Tibial nerve (tissue), 4 donors: ENCODE measurements around the gene UBE2F. TPM values are rescaled to one million over a fixed set of nuclear protein-coding genes. Genes with fewer than 3 reads are reported as not detected.

Experiments used
- DNase-seq, 2 donors: peaks; one replicate each; pipeline ENCODE4 v3.0.0-alpha.2; 2019; ENCODE audit warnings: low spot score in 2 of 2
- H3K27ac ChIP-seq, 4 donors: fragments of 200-600 bp; sonication (generic) in 3 of 4; one replicate each; pipeline ENCODE4 v1.5.1; 2017 to 2019; ENCODE audit warnings: mild to moderate bottlenecking in 1 of 4
- H3K27me3 ChIP-seq, 2 donors: fragments of 200-600 bp; sonication (generic) in 1 of 2; one replicate each; pipeline versions ENCODE4 v1.5.1 to v1.6.0; 2017 to 2019
- H3K36me3 ChIP-seq, 3 donors: fragments of 200-600 bp; sonication (generic); one replicate each; pipeline ENCODE4 v1.5.1; 2018 to 2019
- H3K4me1 ChIP-seq, 4 donors: fragments of 200-600 bp; sonication (generic) in 3 of 4; one replicate each; pipeline ENCODE4 v1.5.1; 2017 to 2019
- H3K4me3 ChIP-seq, 4 donors: fragments of 200-600 bp; sonication (generic) in 3 of 4; one replicate each; pipeline ENCODE4 v1.5.1; 2017 to 2019; ENCODE audit warnings: mild to moderate bottlenecking in 1 of 4, moderate library complexity in 1 of 4
- H3K9me3 ChIP-seq, 4 donors: fragments of 200-600 bp; sonication (generic) in 3 of 4; one replicate each; pipeline ENCODE4 v1.5.1; 2017 to 2019
- CTCF ChIP-seq, 5 experiments: fragments of 200-600 bp in 3 of 5; fragments of 450-650 bp in 2 of 5; sonication (generic) in 3 of 5; IDR thresholded peaks; one replicate each; pipeline ENCODE4 v1.5.1; 2016 to 2019; ENCODE audit warnings: antibody characterized with exemption in 5 of 5, mild to moderate bottlenecking in 3 of 5, moderate library complexity in 2 of 5
- EP300 ChIP-seq, 2 donors: sonication (generic); formaldehyde crosslinking; IDR thresholded peaks; one replicate each; pipeline ENCODE4 v1.6.1; 2017; ENCODE audit warnings: antibody characterized with exemption in 2 of 2, mild to moderate bottlenecking in 1 of 2
- POLR2A ChIP-seq, 2 donors: fragments of 450-650 bp; IDR thresholded peaks; one replicate each; pipeline ENCODE4 v1.6.1; 2017; ENCODE audit warnings: antibody characterized with exemption in 2 of 2, mild to moderate bottlenecking in 2 of 2, moderate library complexity in 2 of 2
- whole genome bisulfite sequencing, 2 donors: methylation state at CpG; one replicate each; pipeline ENCODE4 v1.1.5; 2018; 5-methylcytosine and 5-hydroxymethylcytosine counted together
- small RNA-seq: library from RNA; depleted of rRNA; stranded (forward); fragments of <200 nt; gene quantifications from one replicate; pipeline ENCODE3, GENCODE V24; 2016
- total RNA-seq, 4 donors: library from RNA; depleted of rRNA; stranded (reverse); fragments of >200 nt; gene quantifications; one replicate each; pipeline ENCODE4 v1.1.0, GENCODE V29; 2016

Gene UBE2F
- total RNA-seq, 4 donors from 2014 or later: 35.1 to 73.8 (median 41.2) TPM

- no peak overlapping the region for H3K27ac ChIP-seq
- no peaks in the 10 kb centered on the region for H3K27me3 ChIP-seq
- no peak for DNase-seq
- peaks cover 0 to 42% (median 0%) of the 10 kb centered on the region in 3 donors for H3K36me3 ChIP-seq
- TF ChIP-seq CTCF (IDR thresholded peaks at IDR 0.05) (no peak), EP300 (IDR thresholded peaks at IDR 0.05) (no peak), POLR2A (IDR thresholded peaks at IDR 0.05) (no peak)
- H3K4me3 ChIP-seq: no peak overlapping the region
- H3K9me3 ChIP-seq: no peaks in the 10 kb centered on the region
- 91 to 94% methylated on average over 4 of the region's 4 CpGs for WGBS, 2 donors
- H3K4me1 ChIP-seq: no peaks in the 10 kb centered on the region
Observed at GRCh38 chr2:238090887-238091286, 124.1 kb downstream of the UBE2F start.

GRCh38 chr2:238091436-238092060 is 124.7 kb downstream of the UBE2F start:
- H3K36me3 ChIP-seq: peaks cover 0 to 46% (median 0%) of the 10 kb centered on the region in 3 donors
- no peak for DNase-seq
- WGBS, 2 donors: 90 to 91% methylated on average over 16 of the region's 16 CpGs

More at GRCh38 chr2:238091436-238092060, 124.7 kb downstream of the UBE2F start:
- TF ChIP-seq POLR2A (IDR thresholded peaks at IDR 0.05) (no peak), EP300 (IDR thresholded peaks at IDR 0.05) (no peak), CTCF (IDR thresholded peaks at IDR 0.05) (no peak)
- H3K4me1 ChIP-seq: no peaks in the 10 kb centered on the region
- no peak overlapping the region for H3K4me3 ChIP-seq
- no peak overlapping the region for H3K27ac ChIP-seq
- H3K9me3 ChIP-seq: no peaks in the 10 kb centered on the region
- H3K27me3 ChIP-seq: no peaks in the 10 kb centered on the region

Small RNAs within 50 kb of the gene (small RNA-seq; reads per million reads assigned to genes)
- gene RNU6-1333P: not detected

Other genes with a start within 250 kb of the UBE2F start
- gene RBM44, start 168.2 kb upstream of the UBE2F start, total RNA-seq: under 1 TPM; under 0.01 to 0.59 (median 0.36) TPM
- gene RAMP1, start 107.4 kb upstream of the UBE2F start, total RNA-seq: 100 to 1,000 TPM in 1 of 4 donors, 10 to 100 TPM in 3; 60.6 to 105 (median 76.2) TPM
- 10 to 100 TPM; 13.6 to 23.3 (median 17.6) TPM for gene SCLY, start 94.0 kb downstream of the UBE2F start, total RNA-seq
- 1 to 10 TPM in 1 of 4 donors, under 1 TPM in 1, not detected in 2; 0.44 to 2.1 TPM for gene ESPNL, start 133.3 kb downstream of the UBE2F start, total RNA-seq
- 1 to 10 TPM in 3 of 4 donors, under 1 TPM in 1; 0.63 to 2.1 (median 1.6) TPM for gene KLHL30, start 171.7 kb downstream of the UBE2F start, total RNA-seq
- gene ERFE, start 192.0 kb downstream of the UBE2F start, total RNA-seq: not detected
- 10 to 100 TPM; 40.8 to 53.1 (median 47.9) TPM for gene ILKAP, start 236.7 kb downstream of the UBE2F start, total RNA-seq